Keratinocyte (primary cell): ENCODE results near the gene TXN.

Experiments
- CTCF ChIP-seq, 3 experiments: IDR thresholded peaks in 1 of 3; conservative IDR thresholded peaks in 1 of 3; optimal IDR thresholded peaks in 1 of 3; 2 replicates in 2 of 3; 3 replicates in 1 of 3; pipeline versions ENCODE3 to v1.5.1; 2011; ENCODE audit warnings: low read length in 3 of 3, mild to moderate bottlenecking in 3 of 3, moderate library complexity in 2 of 3, control low read depth in 1 of 3, inconsistent platforms in 1 of 3; ENCODE audit not compliant: insufficient read depth in 2 of 3; ENCODE audit errors: extremely low read depth in 1 of 3
- EZH2 ChIP-seq: IDR thresholded peaks from one replicate; pipeline ENCODE4 v1.6.1; 2012; ENCODE audit warnings: inconsistent platforms, mild to moderate bottlenecking, low read length, moderate library complexity

- no peak for TF ChIP-seq CTCF (optimal IDR thresholded peaks at IDR 0.05 in 1 of 3, IDR thresholded peaks at IDR 0.05 in 1 of 3, conservative IDR thresholded peaks at IDR 0.05 in 1 of 3; ENCODE audit: extremely low read depth in 1 of 3, insufficient read depth in 2 of 3, low read length in 3 of 3)
- TF ChIP-seq EZH2, result no peak
Observed at GRCh38 chr9:110276781-110277180, 20.5 kb upstream of the TXN start.
